Thoracic aorta (tissue), 2 donors: ENCODE results near the gene USP46. TPM values are rescaled to one million over a fixed set of nuclear protein-coding genes. Genes with fewer than 3 reads are reported as not detected.

Experiments used
- ATAC-seq: fragments of 150-250 bp; one replicate; pipeline ENCODE4 v1.8.0; 2017; ENCODE audit warnings: low read depth; ENCODE audit not compliant: insufficient number of reproducible peaks, low FRiP score
- DNase-seq: peaks from one replicate; pipeline ENCODE4 v3.0.0-alpha.2; 2020; ENCODE audit warnings: low spot score
- H3K27ac ChIP-seq, 2 donors: fragments of 200-600 bp; sonication (generic); 1 replicate in 1 of 2; 2 replicates in 1 of 2; pipeline ENCODE4 v1.5.1; 2016; ENCODE audit warnings: mild to moderate bottlenecking in 2 of 2, moderate library complexity in 2 of 2
- H3K27me3 ChIP-seq: fragments of 200-600 bp; sonication (generic); replicated peaks from 2 replicates; pipeline ENCODE4 v1.6.0; 2016; ENCODE audit warnings: mild to moderate bottlenecking; ENCODE audit not compliant: insufficient read depth
- H3K36me3 ChIP-seq: fragments of 200-600 bp; sonication (generic); one replicate; pipeline ENCODE4 v1.5.1; 2016
- H3K4me1 ChIP-seq, 2 donors: fragments of 200-600 bp; sonication (generic); 1 replicate in 1 of 2; 2 replicates in 1 of 2; pipeline versions ENCODE4 v1.5.1 to v1.6.0; 2016; ENCODE audit warnings: low read depth in 2 of 2, mild to moderate bottlenecking in 1 of 2; ENCODE audit not compliant: control insufficient read depth in 1 of 2
- H3K4me3 ChIP-seq: fragments of 200-600 bp; sonication (generic); 2 replicates; pipeline ENCODE4 v1.5.1; 2016; ENCODE audit warnings: mild to moderate bottlenecking
- H3K9me3 ChIP-seq: fragments of 200-600 bp; sonication (generic); 2 replicates; pipeline ENCODE4 v1.5.1; 2016
- total RNA-seq, 2 donors: library from RNA; depleted of rRNA; stranded (reverse); fragments of >200 nt; gene quantifications; one replicate each; pipeline versions ENCODE4 v1.1.0 to v1.2.3, GENCODE V29; 2016
- TF ChIP-seq, protein P1 (sequence below): fragments of 200-600 bp; sonication (generic); IDR thresholded peaks from one replicate; pipeline ENCODE4 v1.5.1; 2019; ENCODE audit warnings: antibody characterized with exemption

USP46 gene
- total RNA-seq, 2 donors from 2014 or later, result 12.2 to 15.5 TPM

DNA sequence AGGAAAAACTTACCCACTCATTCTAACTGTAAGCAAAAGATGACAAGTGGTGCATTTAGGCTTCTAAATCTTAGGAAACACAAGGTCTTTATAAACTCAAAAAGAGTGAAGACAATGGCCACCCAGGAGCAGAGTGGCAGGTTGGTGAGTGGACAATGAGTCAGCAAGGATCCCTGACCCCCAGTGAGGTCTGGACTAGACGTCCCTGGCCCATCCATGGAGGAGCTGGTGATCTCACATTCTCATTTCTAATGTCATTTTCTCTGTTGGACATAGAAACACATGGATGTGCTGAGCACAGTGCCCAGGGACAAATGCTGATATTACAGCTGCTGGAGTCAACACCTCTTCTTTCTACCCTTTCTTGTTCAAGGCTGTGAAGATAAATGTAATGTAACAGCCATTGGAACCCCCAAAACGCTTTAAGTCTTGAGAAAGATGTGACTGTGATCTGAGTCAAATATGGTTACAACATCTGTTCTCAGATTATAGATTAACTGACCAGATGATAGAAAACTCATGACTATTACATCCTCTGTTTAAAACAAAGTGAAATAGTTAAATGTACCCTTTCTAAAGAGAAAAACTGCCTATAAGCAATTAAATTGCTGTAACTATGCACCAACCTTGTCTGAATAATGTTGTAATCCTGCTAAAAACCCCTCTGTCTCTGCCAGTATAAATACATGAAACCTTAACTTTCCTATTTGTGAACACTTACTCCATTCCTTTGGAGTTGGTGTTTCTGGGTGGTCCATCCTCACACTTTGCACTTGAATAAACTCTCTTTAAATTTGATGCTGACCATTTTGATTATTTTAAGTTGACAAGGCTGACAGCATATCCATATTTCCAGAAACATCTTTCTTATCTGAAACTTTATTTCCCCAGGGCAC, 92.7 kb downstream of the USP46 start:
- DNase-seq (no peak), ATAC-seq (no peak)
- Histone ChIP-seq H3K36me3 (no peaks in the 10 kb centered on the region), H3K9me3 (no peaks in the 10 kb centered on the region), H3K27ac (no peak overlapping the region), H3K4me3 (no peak overlapping the region), H3K4me1 (peaks cover 0 to 10% of the 10 kb centered on the region in 2 donors), H3K27me3 (no peaks in the 10 kb centered on the region)
- TF ChIP-seq, protein P1, sequence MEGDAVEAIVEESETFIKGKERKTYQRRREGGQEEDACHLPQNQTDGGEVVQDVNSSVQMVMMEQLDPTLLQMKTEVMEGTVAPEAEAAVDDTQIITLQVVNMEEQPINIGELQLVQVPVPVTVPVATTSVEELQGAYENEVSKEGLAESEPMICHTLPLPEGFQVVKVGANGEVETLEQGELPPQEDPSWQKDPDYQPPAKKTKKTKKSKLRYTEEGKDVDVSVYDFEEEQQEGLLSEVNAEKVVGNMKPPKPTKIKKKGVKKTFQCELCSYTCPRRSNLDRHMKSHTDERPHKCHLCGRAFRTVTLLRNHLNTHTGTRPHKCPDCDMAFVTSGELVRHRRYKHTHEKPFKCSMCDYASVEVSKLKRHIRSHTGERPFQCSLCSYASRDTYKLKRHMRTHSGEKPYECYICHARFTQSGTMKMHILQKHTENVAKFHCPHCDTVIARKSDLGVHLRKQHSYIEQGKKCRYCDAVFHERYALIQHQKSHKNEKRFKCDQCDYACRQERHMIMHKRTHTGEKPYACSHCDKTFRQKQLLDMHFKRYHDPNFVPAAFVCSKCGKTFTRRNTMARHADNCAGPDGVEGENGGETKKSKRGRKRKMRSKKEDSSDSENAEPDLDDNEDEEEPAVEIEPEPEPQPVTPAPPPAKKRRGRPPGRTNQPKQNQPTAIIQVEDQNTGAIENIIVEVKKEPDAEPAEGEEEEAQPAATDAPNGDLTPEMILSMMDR, result no peak

DNA sequence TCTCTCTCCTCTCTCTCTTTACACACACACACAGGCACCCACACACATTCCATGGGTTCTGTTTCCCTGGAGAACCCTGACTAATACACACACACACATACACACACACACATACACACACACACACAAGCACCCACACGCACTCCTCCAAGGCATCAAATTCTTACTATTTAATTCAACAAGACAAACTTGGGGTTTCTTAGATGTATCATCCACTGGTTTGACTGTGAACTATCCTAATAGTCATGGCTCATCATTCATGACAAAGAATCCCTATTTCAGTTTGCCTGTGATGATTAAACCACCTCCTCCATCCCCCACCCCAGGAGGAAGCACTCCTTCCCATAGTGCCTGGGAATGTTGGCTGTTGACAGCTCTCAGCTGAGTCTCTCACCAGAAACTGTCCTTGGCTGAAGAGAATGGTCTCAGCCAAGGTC, 98.2 kb downstream of the USP46 start:
- Histone ChIP-seq H3K9me3 (no peaks in the 10 kb centered on the region), H3K4me3 (no peak overlapping the region), H3K4me1 (no peaks in the 10 kb centered on the region), H3K27ac (no peak overlapping the region), H3K27me3 (no peaks in the 10 kb centered on the region), H3K36me3 (no peaks in the 10 kb centered on the region)
- TF ChIP-seq, protein P1, result no peak
- DNase-seq (no peak), ATAC-seq (no peak)

DNA sequence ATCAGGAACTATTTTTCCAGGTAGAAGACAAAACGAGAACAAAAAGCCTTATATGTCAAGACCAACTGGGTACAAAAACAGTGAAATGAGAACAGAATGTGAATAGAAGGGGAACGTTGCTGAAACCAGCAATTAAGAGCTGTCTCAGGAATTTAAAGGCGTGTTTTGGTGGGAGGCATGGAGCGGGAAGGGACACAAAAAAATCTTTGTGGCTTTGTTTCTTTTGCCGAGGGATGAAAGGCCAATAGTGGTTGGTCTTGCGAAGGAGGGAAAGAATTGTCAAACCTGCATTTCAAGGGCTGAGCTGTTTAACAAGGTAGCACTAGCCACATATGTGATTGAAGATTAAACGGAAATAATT, 103.8 kb downstream of the USP46 start:
- no peak overlapping the region for H3K27ac ChIP-seq
- H3K9me3 ChIP-seq, result no peaks in the 10 kb centered on the region
- no peak for ATAC-seq
- H3K27me3 ChIP-seq, result no peaks in the 10 kb centered on the region
- TF ChIP-seq, protein P1, result no peak
- no peaks in the 10 kb centered on the region for H3K36me3 ChIP-seq
- no peak for DNase-seq
- H3K4me1 ChIP-seq, result peaks cover 0 to 5% of the 10 kb centered on the region in 2 donors
- no peak overlapping the region for H3K4me3 ChIP-seq

DNA sequence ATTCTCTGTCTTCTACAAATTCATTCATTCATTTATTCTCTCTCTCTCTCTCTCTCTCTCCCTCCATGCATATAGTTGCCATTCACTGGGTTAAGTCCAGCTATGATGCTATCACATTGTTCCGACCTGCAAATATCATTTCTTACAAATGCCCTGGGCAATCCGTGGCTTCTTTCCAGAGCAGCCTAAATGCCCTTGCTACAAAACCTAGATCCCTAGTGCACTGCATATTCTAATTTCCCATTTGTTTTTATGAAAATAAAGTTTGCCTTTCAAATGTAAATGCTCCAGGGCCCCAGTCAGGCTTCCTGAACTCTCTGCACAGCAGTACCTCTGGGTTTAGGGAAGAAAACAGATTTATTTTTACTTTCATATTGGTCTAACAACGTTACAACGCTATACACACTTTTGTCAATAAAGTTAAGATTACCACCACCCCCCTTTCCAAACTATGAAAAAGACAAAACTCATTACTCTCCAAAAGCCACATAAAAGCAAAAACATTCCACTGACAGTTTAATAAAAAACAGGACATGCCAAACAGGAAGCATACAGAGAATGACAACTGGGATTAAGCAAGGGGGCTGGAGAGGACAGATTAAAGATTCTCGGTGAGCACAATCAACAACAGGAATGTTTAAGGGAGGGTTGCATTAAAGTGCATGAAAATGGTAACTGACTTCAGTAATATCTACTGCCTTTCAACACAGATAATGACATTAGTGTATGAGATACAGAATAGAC, 104.3 kb downstream of the USP46 start:
- DNase-seq (no peak), ATAC-seq (no peak)
- no peak overlapping the region for H3K27ac ChIP-seq
- H3K36me3 ChIP-seq, result no peaks in the 10 kb centered on the region
- peaks cover 0 to 5% of the 10 kb centered on the region in 2 donors for H3K4me1 ChIP-seq
- H3K27me3 ChIP-seq, result no peaks in the 10 kb centered on the region
- no peaks in the 10 kb centered on the region for H3K9me3 ChIP-seq
- H3K4me3 ChIP-seq, result no peak overlapping the region
- TF ChIP-seq, protein P1, result no peak

DNA sequence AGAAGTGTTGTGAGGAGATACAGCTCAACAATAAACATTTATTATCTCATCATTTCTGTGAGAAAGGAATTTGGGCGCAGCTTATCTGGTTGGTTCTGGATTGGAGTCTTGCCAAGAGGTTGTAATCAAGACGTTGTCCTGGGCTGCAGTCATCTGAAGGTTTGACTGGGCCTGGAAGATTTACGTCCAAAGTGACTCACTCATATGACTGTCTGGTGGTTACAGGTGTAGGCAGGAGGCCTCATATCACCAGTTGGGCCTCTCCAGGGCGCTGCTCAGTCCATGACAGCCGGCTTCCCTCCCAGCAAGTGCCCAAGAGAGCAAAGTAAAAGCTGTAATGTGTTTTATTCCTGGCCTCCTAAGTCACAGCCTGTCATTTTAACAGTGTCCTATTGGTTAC, 106.3 kb downstream of the USP46 start:
- no peaks in the 10 kb centered on the region for H3K36me3 ChIP-seq
- no peaks in the 10 kb centered on the region for H3K27me3 ChIP-seq
- no peak overlapping the region for H3K27ac ChIP-seq
- TF ChIP-seq, protein P1, result no peak
- peaks cover 0 to 5% of the 10 kb centered on the region in 2 donors for H3K4me1 ChIP-seq
- ATAC-seq, result no peak
- H3K9me3 ChIP-seq, result no peaks in the 10 kb centered on the region
- DNase-seq, result no peak
- no peak overlapping the region for H3K4me3 ChIP-seq
